Psoas muscle (tissue), 8 donors: ENCODE results near the gene RBMS3. TPM values are rescaled to one million over a fixed set of nuclear protein-coding genes. Genes with fewer than 3 reads are reported as not detected.

Experiments used
- ATAC-seq, 4 donors: fragments of 200-7000 bp; cut with Tn5 transposase; one replicate each; pipeline ENCODE4 v1.9.1; 2020; ENCODE audit warnings: moderate library complexity in 3 of 4, mild to moderate bottlenecking in 2 of 4
- DNase-seq, 2 donors: peaks; one replicate each; pipeline ENCODE4 v3.0.0-alpha.2; 2020
- H3K27ac ChIP-seq: fragments of 200-600 bp; one replicate; pipeline ENCODE4 v1.8.0; 2022
- H3K27me3 ChIP-seq, 3 donors: fragments of 200-600 bp in 1 of 3; one replicate each; pipeline versions ENCODE4 v1.6.1 to v1.8.0; 2013 to 2022; ENCODE audit warnings: low read length in 2 of 3, mild to moderate bottlenecking in 2 of 3, moderate library complexity in 1 of 3; ENCODE audit not compliant: insufficient read depth in 3 of 3
- H3K36me3 ChIP-seq, 2 donors: fragments of 200-600 bp in 1 of 2; one replicate each; pipeline versions ENCODE4 v1.6.1 to v1.8.0; 2013 to 2022; ENCODE audit warnings: low read depth in 1 of 2, mild to moderate bottlenecking in 1 of 2, moderate library complexity in 1 of 2; ENCODE audit not compliant: insufficient read depth in 1 of 2
- H3K4me1 ChIP-seq: fragments of 200-600 bp; one replicate; pipeline ENCODE4 v1.8.0; 2022
- H3K4me3 ChIP-seq: fragments of 200-600 bp; one replicate; pipeline ENCODE4 v1.8.0; 2022; ENCODE audit warnings: mild to moderate bottlenecking
- H3K9me3 ChIP-seq: fragments of 200-600 bp; one replicate; pipeline ENCODE4 v1.8.0; 2022
- CTCF ChIP-seq: fragments of 200-600 bp; IDR thresholded peaks from one replicate; pipeline ENCODE4 v1.8.0; 2022; ENCODE audit warnings: antibody characterized with exemption
- WGBS, 3 donors: extraction: QIAGEN DNeasy Blood & Tissue Kit; methylation state at CpG; one replicate each; pipeline versions ENCODE4 v1.1.6 to v1.1.7; 2013; 5-methylcytosine and 5-hydroxymethylcytosine counted together
- intact Hi-C, 2 donors: fragments of 100-400 bp; cut with DNase I; formaldehyde crosslinking; loops; one replicate each; pipeline versions ENCODE4 v1.11.0 to v1.14.2; 2022
- polyA plus RNA-seq, 3 donors: library from polyadenylated mRNA; stranded (reverse); fragments of 200-250 nt; gene quantifications; one replicate each; pipeline ENCODE4 v1.2.3, GENCODE V29; 2013
- total RNA-seq, 4 donors: library from RNA; stranded (reverse); fragmentation: NEBNext Ultra II Directional in 2 of 4; extraction: Animal tissue kit (Norgen Biotek cat#: 25700) in 2 of 4; gene quantifications; one replicate each; pipeline versions ENCODE4 v1.2.1 to v1.2.4, GENCODE V29; 2021 to 2023
- donor health status: healthy with polysubstance abuse.
- donor health status: DM: no; HTN: no; CAD: no; lungs with moderate emphysema.
- donor health status: Bipolar disorder and iron deficiency.
- donor health status: healthy.
- donor health status: DM: yes; HTN: yes; CAD: no.
- donor health status: DM: no; HTN: no; CAD: no.
- donor health status: DM: no; HTN: no; CAD: no.
- donor health status: DM: yes; HTN: yes; CAD: no.

The RBMS3 gene
- total and polyA plus RNA-seq, 7 donors = 3.8 to 34.5 (median 23.5) TPM

DNA sequence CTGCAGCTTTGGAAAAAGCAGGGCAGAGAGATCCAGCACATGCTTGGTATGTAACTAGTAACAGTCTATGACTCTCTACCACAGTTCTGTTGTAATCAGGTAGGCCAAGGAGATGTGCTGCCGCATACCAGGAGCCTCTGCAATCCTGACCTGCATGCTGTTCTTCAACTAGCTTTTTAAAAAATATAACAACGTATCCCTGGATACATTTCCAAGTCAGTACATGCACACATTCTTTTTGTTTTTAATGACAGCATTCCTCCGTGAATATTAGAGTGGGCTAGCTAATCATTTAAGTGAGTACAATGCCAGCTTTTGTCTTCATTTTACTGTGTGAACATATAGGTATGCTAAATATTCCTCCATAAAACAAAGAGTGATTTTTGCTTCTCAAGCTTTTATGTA, 437.8 kb downstream of the RBMS3 start:
- H3K4me3 ChIP-seq = no peak overlapping the region

DNA sequence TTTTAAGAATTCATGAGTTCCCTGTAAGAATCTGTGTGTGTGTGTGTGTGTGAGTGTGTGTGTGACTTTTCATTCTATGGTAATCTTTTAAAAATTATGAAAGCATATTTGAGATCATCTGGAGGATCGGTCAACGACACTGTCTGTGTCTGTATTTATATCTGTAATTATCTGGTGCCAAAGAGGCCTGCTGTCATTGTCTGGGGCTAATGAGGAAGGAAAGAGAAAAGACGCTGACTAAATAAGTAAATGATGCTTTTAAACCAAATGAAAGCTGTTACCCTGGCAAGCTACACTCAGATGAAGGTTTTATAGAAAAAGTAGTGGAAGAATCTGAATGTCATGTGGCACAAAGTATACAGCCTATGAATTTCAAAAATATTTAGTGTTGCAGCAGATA, 439.8 kb downstream of the RBMS3 start:
- intact Hi-C loops = no loop called here
- Histone ChIP-seq H3K9me3 (no peaks in the 10 kb centered on the region), H3K4me3 (no peak overlapping the region), H3K36me3 (no peaks in the 10 kb centered on the region), H3K27me3 (no peaks in the 10 kb centered on the region), H3K4me1 (no peaks in the 10 kb centered on the region), H3K27ac (no peak overlapping the region)
- no peak for ATAC-seq
- 59 to 67% (median 61%) methylated on average over 3 of the region's 3 CpGs for WGBS, 3 donors
- no peak for TF ChIP-seq CTCF
- no peak for DNase-seq

More for the DNA sequence above, 437.8 kb downstream of the RBMS3 start:
- Histone ChIP-seq H3K9me3 (no peaks in the 10 kb centered on the region), H3K27me3 (no peaks in the 10 kb centered on the region), H3K27ac (no peak overlapping the region), H3K4me1 (no peaks in the 10 kb centered on the region), H3K36me3 (no peaks in the 10 kb centered on the region)
- DNase-seq = no peak
- intact Hi-C loops = no loop called here
- ATAC-seq = peak in 1 of 4 donors; percentile 48
- WGBS, 3 donors = 66 to 82% (median 74%) methylated on average over 3 of the region's 3 CpGs
- TF ChIP-seq CTCF = no peak

DNA sequence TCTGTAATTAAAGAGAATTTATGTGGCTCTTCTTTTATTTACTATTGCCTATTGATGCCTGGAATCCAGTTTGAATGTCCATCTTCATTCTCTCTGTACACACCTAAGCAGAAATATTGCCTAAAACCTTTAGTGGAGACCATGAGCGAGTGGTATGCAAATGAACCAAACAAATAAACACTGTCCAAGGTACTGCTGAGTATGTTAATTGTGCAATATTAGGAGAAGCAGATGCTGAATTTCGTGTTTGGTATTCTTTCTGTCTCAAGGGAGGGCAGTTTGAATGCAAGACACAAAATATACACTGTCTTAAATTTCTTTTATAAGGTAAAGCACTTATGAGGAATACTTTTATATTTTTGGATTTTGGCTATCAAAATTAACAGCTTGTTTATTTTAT, 440.9 kb downstream of the RBMS3 start:
- intact Hi-C loops = no loop called here
- TF ChIP-seq CTCF = no peak
- Histone ChIP-seq H3K27ac (no peak overlapping the region), H3K4me1 (no peaks in the 10 kb centered on the region), H3K27me3 (no peaks in the 10 kb centered on the region), H3K36me3 (no peaks in the 10 kb centered on the region), H3K4me3 (no peak overlapping the region), H3K9me3 (no peaks in the 10 kb centered on the region)
- DNase-seq (no peak), ATAC-seq (no peak)
- WGBS, 3 donors = 59 to 75% (median 63%) methylated on average over 2 of the region's 2 CpGs

DNA sequence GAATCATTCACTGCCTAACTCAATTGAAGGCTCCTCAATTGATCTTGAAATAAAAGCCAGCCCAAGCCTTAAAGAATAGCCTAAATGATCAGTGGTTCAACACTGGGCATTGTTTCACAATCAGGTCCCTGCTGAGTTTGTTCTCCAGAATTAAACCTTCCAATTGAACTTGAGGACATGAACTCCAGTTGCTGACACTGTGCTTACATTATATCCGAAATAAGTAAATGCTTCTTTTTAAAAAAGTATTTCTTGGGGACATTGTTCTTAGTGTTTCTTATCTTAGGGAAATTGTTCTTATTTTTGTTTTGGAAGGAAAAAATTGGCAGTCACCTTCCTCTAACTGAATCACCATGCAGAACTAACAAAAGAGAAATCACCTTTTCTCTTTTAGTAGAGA, 450.2 kb downstream of the RBMS3 start:
- Histone ChIP-seq H3K36me3 (no peaks in the 10 kb centered on the region), H3K27ac (no peak overlapping the region), H3K27me3 (no peaks in the 10 kb centered on the region), H3K4me3 (no peak overlapping the region), H3K4me1 (no peaks in the 10 kb centered on the region), H3K9me3 (no peaks in the 10 kb centered on the region)
- no peak for ATAC-seq
- TF ChIP-seq CTCF = no peak
- DNase-seq = no peak
- WGBS, 3 donors = 78 to 84% (median 79%) methylated on average over 1 of the region's 1 CpG
- intact Hi-C loops = no loop called here

DNA sequence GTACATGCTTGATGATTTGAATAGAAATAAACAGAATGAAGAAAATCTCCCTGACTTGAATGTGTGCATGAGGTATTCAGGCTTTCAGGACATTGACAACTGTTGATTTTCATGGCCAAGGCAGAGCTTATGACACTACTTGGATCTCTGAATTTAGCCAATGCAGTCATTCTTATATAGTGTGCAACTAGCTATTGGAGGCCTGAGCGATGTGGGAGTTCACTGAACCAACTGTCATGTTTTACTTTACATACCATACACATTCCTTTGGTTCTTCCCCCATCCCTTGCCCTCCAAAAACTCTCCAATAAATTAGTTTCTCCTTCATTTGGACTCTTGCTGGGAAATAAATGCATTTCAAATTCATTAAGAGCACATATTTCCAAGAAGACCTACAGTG, 460.4 kb downstream of the RBMS3 start:
- DNase-seq (no peak), ATAC-seq (no peak)
- Histone ChIP-seq H3K27ac (no peak overlapping the region), H3K9me3 (no peaks in the 10 kb centered on the region), H3K36me3 (no peaks in the 10 kb centered on the region), H3K4me3 (no peak overlapping the region), H3K27me3 (no peaks in the 10 kb centered on the region), H3K4me1 (peaks cover 6% of the 10 kb centered on the region)
- no peak for TF ChIP-seq CTCF
- intact Hi-C loops = no loop called here
- 88 to 100% (median 98%) methylated on average over 1 of the region's 1 CpG for WGBS, 3 donors
